B cell (primary cell): ENCODE data around the gene NASP. TPM values are rescaled to one million over a fixed set of nuclear protein-coding genes. Genes with fewer than 3 reads are reported as not detected.

ENCODE experiments used
- ATAC-seq: fragments of 200-7000 bp; cut with Tn5 transposase; one replicate; pipeline ENCODE4 v1.10.0; 2021; ENCODE audit warnings: low read depth, mild to moderate bottlenecking, moderate number of reproducible peaks, moderate library complexity
- CTCF ChIA-PET: fragments of 350-600 bp; sonication (Branson Sonifier 250); formaldehyde crosslinking; loops from one replicate; lab custom pipeline; 2021; ENCODE audit warnings: antibody characterized with exemption, inconsistent platforms; lab: Charles Lee
- POLR2A ChIA-PET: fragments of 350-600 bp; sonication (Branson Sonifier 250); formaldehyde crosslinking; loops from one replicate; lab custom pipeline; 2021; ENCODE audit warnings: antibody characterized with exemption; lab: Charles Lee
- DNase-seq: peaks from one replicate; pipeline ENCODE4 v3.0.0; 2013
- H2AFZ ChIP-seq: 2 replicates; pipeline ENCODE4 v1.6.1; 2012; ENCODE audit warnings: mild to moderate bottlenecking, low read depth, low read length; ENCODE audit not compliant: insufficient read depth, poor library complexity, severe bottlenecking
- H3K27ac ChIP-seq, 2 donors: 1 replicate in 1 of 2; 2 replicates in 1 of 2; pipeline ENCODE4 v1.5.1; 2012 to 2013; ENCODE audit warnings: low read length in 2 of 2, mild to moderate bottlenecking in 2 of 2, moderate library complexity in 1 of 2
- H3K27me3 ChIP-seq, 4 experiments: fragments of 200-600 bp in 1 of 4; sonication (generic) in 1 of 4; replicated peaks in 1 of 4; 1 replicate in 2 of 4; 2 replicates in 2 of 4; pipeline versions ENCODE4 v1.6.1 to v1.7.0; 2013 to 2016; ENCODE audit warnings: low read length in 3 of 4, mild to moderate bottlenecking in 2 of 4, mixed read lengths in 1 of 4, moderate library complexity in 1 of 4; ENCODE audit not compliant: insufficient read depth in 4 of 4, control insufficient read depth in 3 of 4; ENCODE audit errors: control extremely low read depth in 1 of 4
- H3K36me3 ChIP-seq, 2 experiments: replicated peaks in 1 of 2; 1 replicate in 1 of 2; 2 replicates in 1 of 2; pipeline versions ENCODE4 v1.6.1 to v1.7.1; 2013; ENCODE audit warnings: low read length in 1 of 2; ENCODE audit not compliant: insufficient read depth in 2 of 2, control insufficient read depth in 1 of 2; ENCODE audit errors: control extremely low read depth in 1 of 2, extremely low read depth in 1 of 2
- H3K4me1 ChIP-seq, 2 donors: fragments of 200-600 bp in 1 of 2; sonication (generic) in 1 of 2; 1 replicate in 1 of 2; 2 replicates in 1 of 2; pipeline versions ENCODE4 v1.5.1 to v1.6.1; 2013 to 2017; ENCODE audit warnings: low read length in 2 of 2; ENCODE audit not compliant: control insufficient read depth in 2 of 2, insufficient read depth in 2 of 2
- H3K4me2 ChIP-seq: replicated peaks from 2 replicates; pipeline ENCODE3; 2012; ENCODE audit warnings: mild to moderate bottlenecking, low read depth, low read length; ENCODE audit not compliant: poor library complexity, severe bottlenecking
- H3K4me3 ChIP-seq, 5 experiments: fragments of 200-600 bp in 1 of 5; sonication (generic) in 1 of 5; 1 replicate in 3 of 5; 2 replicates in 2 of 5; pipeline versions ENCODE4 v1.5.1 to v1.7.0; 2011 to 2016; ENCODE audit warnings: low read length in 4 of 5, mild to moderate bottlenecking in 4 of 5, low read depth in 2 of 5, control low read depth in 1 of 5, moderate library complexity in 1 of 5; ENCODE audit not compliant: insufficient read depth in 1 of 5; ENCODE audit errors: control extremely low read depth in 1 of 5, extremely low read depth in 1 of 5
- H3K79me2 ChIP-seq: fragments of 200-600 bp; sonication (generic); one replicate; pipeline ENCODE4 v1.6.0; 2016; ENCODE audit warnings: low read length; ENCODE audit not compliant: control insufficient read depth, insufficient read depth
- H3K9ac ChIP-seq: fragments of 200-600 bp; sonication (generic); 2 replicates; pipeline ENCODE4 v1.6.1; 2017; ENCODE audit warnings: mild to moderate bottlenecking, low read length, moderate library complexity
- H3K9me3 ChIP-seq, 3 donors: one replicate each; pipeline versions ENCODE4 v1.6.1 to v1.7.1; 2013; ENCODE audit warnings: low read length in 2 of 3; ENCODE audit not compliant: control insufficient read depth in 2 of 3, insufficient read depth in 1 of 3; ENCODE audit errors: control extremely low read depth in 1 of 3
- H4K20me1 ChIP-seq: 2 replicates; pipeline ENCODE4 v1.6.0; 2012; ENCODE audit warnings: mild to moderate bottlenecking, low read length; ENCODE audit not compliant: insufficient read depth, control insufficient read depth, poor library complexity, severe bottlenecking
- H3K27ac Mint-ChIP-seq: one replicate; pipeline ENCODE4 v1.8.0; 2021; ENCODE audit warnings: mixed read lengths
- H3K27me3 Mint-ChIP-seq: one replicate; pipeline ENCODE4 v1.8.0; 2021; ENCODE audit warnings: mixed read lengths
- H3K4me1 Mint-ChIP-seq: one replicate; pipeline ENCODE4 v1.8.0; 2021; ENCODE audit warnings: mixed read lengths
- H3K4me3 Mint-ChIP-seq: one replicate; pipeline ENCODE4 v1.8.0; 2021; ENCODE audit warnings: mixed read lengths
- H3K9me3 Mint-ChIP-seq: one replicate; pipeline ENCODE4 v1.8.0; 2022; ENCODE audit warnings: mixed read lengths; ENCODE audit not compliant: insufficient read depth
- CTCF ChIP-seq: fragments of 200-600 bp; IDR thresholded peaks from one replicate; pipeline ENCODE4 v1.8.0; 2022; ENCODE audit warnings: antibody characterized with exemption, mild to moderate bottlenecking
- EZH2 ChIP-seq: IDR thresholded peaks from 2 replicates; pipeline ENCODE4 v1.6.1; 2012; ENCODE audit warnings: borderline replicate concordance, low read depth, mild to moderate bottlenecking, moderate library complexity, low read length; ENCODE audit not compliant: insufficient read depth, poor library complexity, severe bottlenecking
- WGBS: methylation state at CpG from one replicate; pipeline ENCODE4 v1.1.5; 2013; ENCODE audit warnings: missing lambda C conversion rate; ENCODE audit not compliant: insufficient coverage; 5-methylcytosine and 5-hydroxymethylcytosine counted together
- intact Hi-C: fragments of 100-400 bp; cut with micrococcal nuclease; formaldehyde crosslinking; loops from one replicate; pipeline ENCODE4 v1.10.0; 2022
- polyA plus RNA-seq: library from polyadenylated mRNA; depleted of rRNA; stranded (reverse); fragments of >200 nt; gene quantifications from 2 replicates; pipeline ENCODE4 v1.2.3, GENCODE V29; 2012
- total RNA-seq, 2 donors: library from RNA; stranded (reverse); fragments of 120-200 nt in 1 of 2; gene quantifications; 1 replicate in 1 of 2; 2 replicates in 1 of 2; pipeline versions ENCODE4 v1.2.3 to v1.2.4, GENCODE V29; 2013 to 2022

Gene NASP
- total and polyA plus RNA-seq, 2 donors (not counting 1 experiment from before 2014, with no cell fraction given), result 61.0 to 151 TPM

GRCh38 chr1:45608175-45609156 lies 24.6 kb downstream of the NASP start:
- peaks cover 22% of the 10 kb centered on the region for H4K20me1 ChIP-seq
- TF ChIP-seq EZH2, result no peak
- intact Hi-C loops, result no loop called here
- ChIA-PET POLR2A (interaction anchor here (0.5 to 1.5 kb wide), 3 partner anchors 22 to 88 kb away, joined by 6 to 11 read pairs (median 7); no protein-coding TSS in a partner anchor), CTCF (interaction anchor here (0.9 to 1.3 kb wide), 2 partner anchors 24 to 38 kb away, joined by 3 to 4 read pairs; no protein-coding TSS in a partner anchor)
- H3K4me3 ChIP-seq, result peak overlapping the region in 1 of 5 experiments; percentile 21
- no peak overlapping the region for H2AFZ ChIP-seq
- H3K4me1 ChIP-seq, result peaks cover 25 to 35% of the 10 kb centered on the region in 2 donors
- no peaks in the 10 kb centered on the region for H3K9me3 Mint-ChIP-seq
- no peaks in the 10 kb centered on the region for H3K27me3 Mint-ChIP-seq
- peaks cover 38% of the 10 kb centered on the region for H3K79me2 ChIP-seq
- DNase-seq (peak; percentile 74), ATAC-seq (peak; percentile 72)
- H3K36me3 ChIP-seq, result peaks cover 3 to 54% of the 10 kb centered on the region in 2 experiments
- H3K27me3 ChIP-seq, result no peaks in the 10 kb centered on the region
- peak overlapping the region; percentile 28 for H3K9ac ChIP-seq
- H3K27ac ChIP-seq, result peak overlapping the region; percentile 57 to 72
- H3K4me1 Mint-ChIP-seq, result peaks cover 42% of the 10 kb centered on the region
- WGBS, result 74% methylated on average over 3 of the region's 5 CpGs
- H3K27ac Mint-ChIP-seq, result peak overlapping the region; percentile 62
- H3K4me3 Mint-ChIP-seq, result peak overlapping the region; percentile 14
- no peaks in the 10 kb centered on the region for H3K9me3 ChIP-seq
- peak overlapping the region; percentile 54 for H3K4me2 ChIP-seq

DNA sequence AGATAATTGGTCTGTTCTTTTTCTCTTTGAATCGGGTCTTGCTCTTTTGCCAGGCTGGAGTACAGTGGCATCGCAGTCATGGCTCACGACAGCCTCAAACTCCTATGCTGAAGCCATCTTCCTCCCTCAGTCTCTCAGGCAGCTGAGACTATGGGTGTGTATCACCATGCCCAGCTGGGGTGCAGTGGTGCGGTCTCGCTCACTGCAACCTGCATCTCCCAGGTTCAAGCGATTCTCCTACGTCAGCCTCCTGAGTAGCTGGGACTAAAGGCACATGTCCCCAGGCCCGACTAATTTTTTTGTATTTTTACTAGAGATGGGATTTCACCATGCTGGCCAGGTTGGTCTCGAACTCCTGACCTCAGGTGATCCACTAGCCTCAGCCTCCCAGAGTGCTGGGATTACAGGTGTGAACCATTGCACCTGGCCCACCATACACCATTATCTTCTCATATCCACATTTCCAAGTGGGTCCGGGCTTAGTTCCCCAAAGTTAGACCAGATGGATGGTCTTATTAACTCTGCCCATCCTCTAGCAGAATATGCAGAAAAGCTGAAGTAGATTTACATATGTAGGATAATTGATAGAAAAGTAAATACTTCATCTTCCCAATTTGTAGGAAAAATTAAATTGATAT lies 26.9 kb downstream of the NASP start:
- Histone ChIP-seq H3K9ac (no peak overlapping the region), H3K79me2 (peaks cover 22% of the 10 kb centered on the region), H3K4me2 (no peak overlapping the region), H3K27me3 (no peaks in the 10 kb centered on the region), H3K36me3 (peaks cover 2 to 60% of the 10 kb centered on the region in 2 experiments), H3K9me3 (no peaks in the 10 kb centered on the region), H4K20me1 (peaks cover 22% of the 10 kb centered on the region), H2AFZ (no peak overlapping the region), H3K27ac (no peak overlapping the region), H3K4me1 (peaks cover 31 to 42% of the 10 kb centered on the region in 2 donors), H3K4me3 (no peak overlapping the region)
- peaks cover 51% of the 10 kb centered on the region for H3K4me1 Mint-ChIP-seq
- DNase-seq, result no peak
- ChIA-PET CTCF (no interaction called here), POLR2A (no interaction called here)
- peak overlapping the region; percentile 2 for H3K27ac Mint-ChIP-seq
- TF ChIP-seq CTCF (no peak), EZH2 (no peak)
- no peak for ATAC-seq
- intact Hi-C loops, result no loop called here
- no peaks in the 10 kb centered on the region for H3K9me3 Mint-ChIP-seq
- H3K27me3 Mint-ChIP-seq, result no peaks in the 10 kb centered on the region
- 79% methylated on average over 8 of the region's 10 CpGs for WGBS
- no peak overlapping the region for H3K4me3 Mint-ChIP-seq
